IMR-90 (cell line): ENCODE measurements around the gene NAPSA. TPM values are rescaled to one million over a fixed set of nuclear protein-coding genes. Genes with fewer than 3 reads are reported as not detected.
A peak's percentile ranks its signal among the peaks of the same experiment; 100 is the strongest.

ENCODE experiments used
- ATAC-seq: fragments of 200-7000 bp; cut with Tn5 transposase; 2 replicates; pipeline ENCODE4 v1.9.1; 2020; ENCODE audit warnings: low read depth, mild to moderate bottlenecking, moderate library complexity
- BruUV-seq: library from RNA; stranded (reverse); fragments of 400-500 nt; replicated peaks from 2 replicates; lab custom pipeline; 2021; lab: Mats Ljungman, UMichigan
- CTCF ChIA-PET: fragments of 300-600 bp; formaldehyde crosslinking; extraction: SDS; loops from one replicate; lab custom pipeline; 2021; ENCODE audit warnings: antibody characterized with exemption; lab: Yijun Ruan, JAX
- POLR2A ChIA-PET: fragments of 300-600 bp; sonication (Branson Sonifier 250); formaldehyde crosslinking; loops from one replicate; lab custom pipeline; 2022; ENCODE audit warnings: antibody characterized with exemption; ENCODE audit not compliant: unreplicated experiment; lab: Charles Lee
- DNase-seq: peaks from one replicate; pipeline ENCODE4 v3.0.0; 2013
- H2AFZ ChIP-seq: replicated peaks from 2 replicates; pipeline ENCODE3; 2013; ENCODE audit warnings: low read length, mild to moderate bottlenecking; ENCODE audit not compliant: poor library complexity
- H2AK5ac ChIP-seq: 2 replicates; pipeline ENCODE4 v1.6.1; 2013; ENCODE audit warnings: low read depth, low read length, inconsistent platforms
- H2AK9ac ChIP-seq: replicated peaks from 2 replicates; pipeline ENCODE3; 2013; ENCODE audit warnings: mild to moderate bottlenecking, low read depth, low read length, moderate library complexity; ENCODE audit not compliant: poor library complexity
- H2BK120ac ChIP-seq: 2 replicates; pipeline ENCODE4 v1.6.1; 2013; ENCODE audit warnings: low read depth, low read length, inconsistent platforms
- H2BK15ac ChIP-seq: 3 replicates; pipeline ENCODE4 v1.6.1; 2013; ENCODE audit warnings: low read depth, low read length, inconsistent platforms
- H2BK20ac ChIP-seq: 2 replicates; pipeline ENCODE4 v1.6.1; 2013; ENCODE audit warnings: low read depth, mild to moderate bottlenecking, inconsistent platforms, low read length, moderate library complexity
- H2BK5ac ChIP-seq: 2 replicates; pipeline ENCODE4 v1.6.1; 2013; ENCODE audit warnings: mild to moderate bottlenecking, low read depth, low read length, inconsistent platforms; ENCODE audit not compliant: poor library complexity, severe bottlenecking
- H3K14ac ChIP-seq: replicated peaks from 2 replicates; pipeline ENCODE4 v1.6.1; 2013; ENCODE audit warnings: low read depth, low read length, inconsistent platforms
- H3K18ac ChIP-seq: 2 replicates; pipeline ENCODE4 v1.6.1; 2013; ENCODE audit warnings: low read depth, low read length, control low read depth
- H3K23ac ChIP-seq: 2 replicates; pipeline ENCODE4 v1.6.1; 2013; ENCODE audit warnings: low read depth, low read length, inconsistent platforms
- H3K27ac ChIP-seq: 2 replicates; pipeline ENCODE4 v1.5.1; 2013; ENCODE audit warnings: mild to moderate bottlenecking, control low read depth, low read length; ENCODE audit not compliant: insufficient read depth
- H3K27me3 ChIP-seq: 2 replicates; pipeline ENCODE4 v1.6.1; 2013; ENCODE audit warnings: low read length; ENCODE audit not compliant: control insufficient read depth, insufficient read depth
- H3K36me3 ChIP-seq: 2 replicates; pipeline ENCODE4 v1.6.1; 2013; ENCODE audit warnings: low read length, mixed read lengths; ENCODE audit not compliant: control insufficient read depth, insufficient read depth
- H3K4ac ChIP-seq: 2 replicates; pipeline ENCODE4 v1.6.1; 2013; ENCODE audit warnings: low read depth, low read length, inconsistent platforms
- H3K4me1 ChIP-seq: 2 replicates; pipeline ENCODE4 v1.6.1; 2013; ENCODE audit warnings: low read length, mixed read lengths; ENCODE audit not compliant: control insufficient read depth, insufficient read depth
- H3K4me2 ChIP-seq: 2 replicates; pipeline ENCODE4 v1.6.1; 2013; ENCODE audit warnings: low read depth, mild to moderate bottlenecking, control low read depth, low read length, moderate library complexity
- H3K4me3 ChIP-seq: 2 replicates; pipeline ENCODE4 v1.5.1; 2013; ENCODE audit warnings: low read depth, mild to moderate bottlenecking, control low read depth, low read length, moderate library complexity; ENCODE audit not compliant: insufficient read depth
- H3K56ac ChIP-seq: 2 replicates; pipeline ENCODE4 v1.6.1; 2013; ENCODE audit warnings: low read length, inconsistent platforms; ENCODE audit not compliant: insufficient read depth; ENCODE audit errors: extremely low read depth
- H3K79me1 ChIP-seq, 2 experiments: 2 replicates each; pipeline ENCODE4 v1.6.1; 2013; ENCODE audit warnings: low read length in 2 of 2, inconsistent platforms in 1 of 2, low read depth in 1 of 2
- H3K9ac ChIP-seq: 2 replicates; pipeline ENCODE4 v1.6.1; 2013; ENCODE audit warnings: low read depth, low read length, control low read depth
- H3K9me1 ChIP-seq: 2 replicates; pipeline ENCODE4 v1.6.1; 2013; ENCODE audit warnings: low read length, inconsistent platforms; ENCODE audit not compliant: insufficient read depth
- H3K9me3 ChIP-seq: 2 replicates; pipeline ENCODE4 v1.6.1; 2013; ENCODE audit warnings: low read length; ENCODE audit not compliant: control insufficient read depth, insufficient read depth
- H4K20me1 ChIP-seq: 2 replicates; pipeline ENCODE4 v1.6.1; 2013; ENCODE audit warnings: low read length, inconsistent platforms; ENCODE audit not compliant: insufficient read depth
- H4K5ac ChIP-seq: 2 replicates; pipeline ENCODE4 v1.6.1; 2013; ENCODE audit warnings: mild to moderate bottlenecking, low read depth, low read length, control low read depth
- H4K8ac ChIP-seq, 2 experiments: 2 replicates each; pipeline ENCODE4 v1.6.1; 2013; ENCODE audit warnings: low read depth in 2 of 2, low read length in 2 of 2, control low read depth in 1 of 2, inconsistent platforms in 1 of 2
- H4K91ac ChIP-seq: 2 replicates; pipeline ENCODE4 v1.6.1; 2013; ENCODE audit warnings: low read depth, low read length, inconsistent platforms; ENCODE audit not compliant: insufficient read depth
- BHLHE40 ChIP-seq: fragments of 150-350 bp; IDR thresholded peaks from 2 replicates; pipeline ENCODE4 v1.6.1; 2016; ENCODE audit warnings: mild to moderate bottlenecking, low read depth, low read length
- CEBPB ChIP-seq: IDR thresholded peaks from 2 replicates; pipeline ENCODE4 v1.6.1; 2012; ENCODE audit warnings: low read depth, low read length, improper control_type of control experiment
- CHD1 ChIP-seq: IDR thresholded peaks from 2 replicates; pipeline ENCODE4 v1.6.1; 2012; ENCODE audit warnings: low read depth, low read length, improper control_type of control experiment
- CTCF ChIP-seq: conservative IDR thresholded peaks from 2 replicates; pipeline ENCODE4 v1.5.1; 2012; ENCODE audit warnings: mild to moderate bottlenecking, low read depth, low read length, improper control_type of control experiment
- FOS ChIP-seq: fragments of 150-350 bp; IDR thresholded peaks from 2 replicates; pipeline ENCODE4 v1.6.1; 2016; ENCODE audit warnings: low read depth, low read length
- MXI1 ChIP-seq: IDR thresholded peaks from 2 replicates; pipeline ENCODE4 v1.6.1; 2012; ENCODE audit warnings: low read depth, mild to moderate bottlenecking, low read length, moderate library complexity, borderline replicate concordance
- NFE2L2 ChIP-seq: fragments of 150-350 bp; IDR thresholded peaks from 2 replicates; pipeline ENCODE4 v1.6.1; 2016; ENCODE audit warnings: low read depth, mild to moderate bottlenecking, low read length
- RAD21 ChIP-seq: IDR thresholded peaks from 2 replicates; pipeline ENCODE4 v1.6.1; 2012; ENCODE audit warnings: low read length, improper control_type of control experiment
- SMC3 ChIP-seq: fragments of 150-350 bp; IDR thresholded peaks from 2 replicates; pipeline ENCODE4 v1.6.1; 2016; ENCODE audit warnings: low read depth, mild to moderate bottlenecking, antibody characterized with exemption, low read length, moderate library complexity
- WGBS, 2 experiments: methylation state at CpG; one replicate each; pipeline versions ENCODE4 v1.1.5 to v1.1.7; 2013; ENCODE audit warnings: missing lambda C conversion rate in 2 of 2; ENCODE audit not compliant: insufficient read length in 1 of 2; ENCODE audit errors: extremely low coverage in 2 of 2; 5-methylcytosine and 5-hydroxymethylcytosine counted together
- dilution Hi-C: fragments of 300-500 bp; cut with HindIII; formaldehyde crosslinking; loops from one replicate; pipeline ENCODE4 v1.14.3; 2018; ENCODE audit warnings: low sequenced_read_pairs; ENCODE audit not compliant: unreplicated experiment
- in situ Hi-C: fragments of 300-500 bp; cut with MboI; formaldehyde crosslinking; loops from 3 replicates; pipeline ENCODE4 v1.14.3; 2019; ENCODE audit warnings: low sequenced_read_pairs, inconsistent platforms, mixed read lengths
- intact Hi-C: fragments of 100-400 bp; cut with micrococcal nuclease; formaldehyde crosslinking; loops from 2 replicates; pipeline ENCODE4 v1.10.0; 2022
- polyA plus RNA-seq, 3 experiments: library from polyadenylated mRNA; depleted of rRNA; stranded (reverse); fragments of >200 nt; gene quantifications; 2 replicates each; pipeline ENCODE4 v1.2.3, GENCODE V29; 2012; ENCODE audit warnings: low replicate concordance in 1 of 3
- total RNA-seq: library from RNA; depleted of rRNA; stranded (reverse); fragments of >200 nt; gene quantifications from 2 replicates; pipeline ENCODE4 v1.2.3, GENCODE V29; 2012
- TF ChIP-seq, protein P1 (sequence below): fragments of 150-350 bp; IDR thresholded peaks from 2 replicates; pipeline ENCODE4 v1.6.1; 2017; ENCODE audit warnings: mild to moderate bottlenecking, antibody characterized with exemption, low read length, low read depth

NAPSA gene
- total and polyA plus RNA-seq, 2 of the 4 experiments (the other 2 are of a cell fraction): 0.39 TPM; not detected in 1

DNA sequence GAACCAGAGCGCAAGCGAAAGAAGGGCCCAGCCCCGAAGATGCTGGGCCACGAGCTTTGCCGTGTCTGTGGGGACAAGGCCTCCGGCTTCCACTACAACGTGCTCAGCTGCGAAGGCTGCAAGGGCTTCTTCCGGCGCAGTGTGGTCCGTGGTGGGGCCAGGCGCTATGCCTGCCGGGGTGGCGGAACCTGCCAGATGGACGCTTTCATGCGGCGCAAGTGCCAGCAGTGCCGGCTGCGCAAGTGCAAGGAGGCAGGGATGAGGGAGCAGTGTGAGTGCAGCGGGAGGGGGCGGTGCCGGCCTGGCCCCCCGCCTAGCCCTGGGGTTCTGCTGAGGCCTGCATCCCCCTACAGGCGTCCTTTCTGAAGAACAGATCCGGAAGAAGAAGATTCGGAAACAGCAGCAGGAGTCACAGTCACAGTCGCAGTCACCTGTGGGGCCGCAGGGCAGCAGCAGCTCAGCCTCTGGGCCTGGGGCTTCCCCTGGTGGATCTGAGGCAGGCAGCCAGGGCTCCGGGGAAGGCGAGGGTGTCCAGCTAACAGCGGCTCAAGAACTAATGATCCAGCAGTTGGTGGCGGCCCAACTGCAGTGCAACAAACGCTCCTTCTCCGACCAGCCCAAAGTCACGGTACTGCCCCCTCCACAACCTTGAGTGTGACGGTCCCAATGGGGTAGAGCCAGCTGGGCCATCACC lies 12.9 kb upstream of the NAPSA start:
- Histone ChIP-seq H2BK5ac (no peak overlapping the region), H2AK9ac (no peak overlapping the region), H4K91ac (no peak overlapping the region), H3K23ac (no peak overlapping the region), H3K9me1 (no peaks in the 10 kb centered on the region), H4K8ac (no peak overlapping the region), H3K9ac (no peak overlapping the region), H3K36me3 (peaks cover 42% of the 10 kb centered on the region), H3K4ac (no peak overlapping the region), H3K27me3 (no peaks in the 10 kb centered on the region), H2BK120ac (no peak overlapping the region), H3K4me3 (no peak overlapping the region), H2AK5ac (no peak overlapping the region), H3K4me2 (no peak overlapping the region), H3K18ac (no peak overlapping the region), H2BK15ac (no peak overlapping the region), H3K79me1 (peaks cover 0 to 30% of the 10 kb centered on the region in 2 experiments), H3K56ac (no peak overlapping the region), H4K5ac (no peak overlapping the region), H2BK20ac (no peak overlapping the region), H3K14ac (no peak overlapping the region), H3K27ac (no peak overlapping the region), H3K9me3 (no peaks in the 10 kb centered on the region), H2AFZ (peak overlapping the region; percentile 21), H3K4me1 (no peaks in the 10 kb centered on the region), H4K20me1 (peaks cover 8% of the 10 kb centered on the region)
- dilution Hi-C loops: no loop called here
- TF ChIP-seq CHD1: no peak
- TF ChIP-seq, protein P1, sequence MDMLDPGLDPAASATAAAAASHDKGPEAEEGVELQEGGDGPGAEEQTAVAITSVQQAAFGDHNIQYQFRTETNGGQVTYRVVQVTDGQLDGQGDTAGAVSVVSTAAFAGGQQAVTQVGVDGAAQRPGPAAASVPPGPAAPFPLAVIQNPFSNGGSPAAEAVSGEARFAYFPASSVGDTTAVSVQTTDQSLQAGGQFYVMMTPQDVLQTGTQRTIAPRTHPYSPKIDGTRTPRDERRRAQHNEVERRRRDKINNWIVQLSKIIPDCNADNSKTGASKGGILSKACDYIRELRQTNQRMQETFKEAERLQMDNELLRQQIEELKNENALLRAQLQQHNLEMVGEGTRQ: no peak
- no peak for TF ChIP-seq FOS
- TF ChIP-seq CTCF: no peak
- TF ChIP-seq NFE2L2: no peak
- no peak for TF ChIP-seq BHLHE40
- TF ChIP-seq CEBPB: no peak
- no peak for TF ChIP-seq SMC3
- no peak for TF ChIP-seq RAD21
- TF ChIP-seq MXI1: no peak
- intact Hi-C loops: loop anchor here (5.0 kb wide), 1 partner anchor 424 kb away; no protein-coding TSS in a partner anchor
- BruUV-seq: no TSS peak
- WGBS, 2 experiments: 95% methylated on average over 28 of the region's 36 CpGs; no CpG with 5 or more reads in 1 of the 2 experiments
- DNase-seq: no peak
- ChIA-PET POLR2A (no interaction called here), CTCF (no interaction called here)
- in situ Hi-C loops: loop anchor here (5.0 kb wide), 1 partner anchor 344 kb away; the partner anchor contains the start of gene CLEC11A
- ATAC-seq: no peak
